Tibial nerve (tissue), 3 donors: ENCODE results near the gene TOP2B.

Experiments used
- POLR2A ChIP-seq, 2 donors: fragments of 450-650 bp; IDR thresholded peaks; one replicate each; pipeline ENCODE4 v1.6.1; 2017; ENCODE audit warnings: antibody characterized with exemption in 2 of 2, mild to moderate bottlenecking in 2 of 2, moderate library complexity in 2 of 2
- TF ChIP-seq, protein P1 (sequence below), 5 experiments: fragments of 200-600 bp in 3 of 5; fragments of 450-650 bp in 2 of 5; sonication (generic) in 3 of 5; IDR thresholded peaks; one replicate each; pipeline ENCODE4 v1.5.1; 2016 to 2019; ENCODE audit warnings: antibody characterized with exemption in 5 of 5, mild to moderate bottlenecking in 3 of 5, moderate library complexity in 2 of 5

GRCh38 chr3:25554376-25554775 lies 110.3 kb downstream of the TOP2B start:
- no peak for TF ChIP-seq POLR2A (IDR thresholded peaks at IDR 0.05)
- TF ChIP-seq, protein P1, sequence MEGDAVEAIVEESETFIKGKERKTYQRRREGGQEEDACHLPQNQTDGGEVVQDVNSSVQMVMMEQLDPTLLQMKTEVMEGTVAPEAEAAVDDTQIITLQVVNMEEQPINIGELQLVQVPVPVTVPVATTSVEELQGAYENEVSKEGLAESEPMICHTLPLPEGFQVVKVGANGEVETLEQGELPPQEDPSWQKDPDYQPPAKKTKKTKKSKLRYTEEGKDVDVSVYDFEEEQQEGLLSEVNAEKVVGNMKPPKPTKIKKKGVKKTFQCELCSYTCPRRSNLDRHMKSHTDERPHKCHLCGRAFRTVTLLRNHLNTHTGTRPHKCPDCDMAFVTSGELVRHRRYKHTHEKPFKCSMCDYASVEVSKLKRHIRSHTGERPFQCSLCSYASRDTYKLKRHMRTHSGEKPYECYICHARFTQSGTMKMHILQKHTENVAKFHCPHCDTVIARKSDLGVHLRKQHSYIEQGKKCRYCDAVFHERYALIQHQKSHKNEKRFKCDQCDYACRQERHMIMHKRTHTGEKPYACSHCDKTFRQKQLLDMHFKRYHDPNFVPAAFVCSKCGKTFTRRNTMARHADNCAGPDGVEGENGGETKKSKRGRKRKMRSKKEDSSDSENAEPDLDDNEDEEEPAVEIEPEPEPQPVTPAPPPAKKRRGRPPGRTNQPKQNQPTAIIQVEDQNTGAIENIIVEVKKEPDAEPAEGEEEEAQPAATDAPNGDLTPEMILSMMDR (IDR thresholded peaks at IDR 0.05): no peak
